ENCODE data around the gene DHRS7.

Gene DHRS7, protein sequence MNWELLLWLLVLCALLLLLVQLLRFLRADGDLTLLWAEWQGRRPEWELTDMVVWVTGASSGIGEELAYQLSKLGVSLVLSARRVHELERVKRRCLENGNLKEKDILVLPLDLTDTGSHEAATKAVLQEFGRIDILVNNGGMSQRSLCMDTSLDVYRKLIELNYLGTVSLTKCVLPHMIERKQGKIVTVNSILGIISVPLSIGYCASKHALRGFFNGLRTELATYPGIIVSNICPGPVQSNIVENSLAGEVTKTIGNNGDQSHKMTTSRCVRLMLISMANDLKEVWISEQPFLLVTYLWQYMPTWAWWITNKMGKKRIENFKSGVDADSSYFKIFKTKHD

DNA sequence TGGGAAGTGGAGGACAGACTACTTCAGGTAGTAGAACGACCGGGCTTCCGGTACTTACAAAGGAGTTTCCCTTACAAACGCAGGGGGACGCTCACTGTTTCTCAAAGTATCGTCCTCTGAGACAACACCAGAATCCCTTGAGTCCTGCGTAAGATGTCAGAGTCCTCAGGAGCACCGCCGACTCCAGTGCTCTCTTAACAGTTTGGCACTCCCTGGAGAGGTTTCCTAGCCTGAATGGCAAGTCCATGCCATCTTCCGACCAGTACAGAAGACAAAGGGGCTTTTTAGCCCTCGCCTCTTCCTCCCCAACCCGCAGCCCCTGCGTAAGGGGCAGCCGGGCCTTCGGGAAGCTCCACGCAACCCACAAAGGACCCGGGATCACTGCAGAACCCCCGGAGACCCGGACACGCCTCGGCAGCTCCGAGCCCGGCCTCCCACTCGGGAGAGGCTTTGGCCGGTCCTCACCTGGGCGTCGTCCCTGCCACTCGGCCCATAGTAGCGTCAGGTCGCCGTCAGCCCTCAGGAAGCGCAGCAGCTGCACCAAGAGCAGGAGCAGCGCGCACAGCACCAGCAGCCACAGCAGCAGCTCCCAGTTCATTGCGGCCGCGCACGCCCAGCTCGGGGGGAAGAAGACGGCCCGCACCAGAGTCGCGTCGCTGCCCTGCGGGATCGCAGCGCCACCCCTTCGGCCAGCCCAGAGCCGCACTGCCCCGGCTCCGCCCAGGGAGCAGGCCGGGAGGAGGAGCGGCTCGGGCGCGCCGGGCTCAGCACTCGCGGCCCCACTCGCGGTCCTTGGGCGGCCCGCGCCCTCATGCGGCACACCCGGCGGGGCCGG is at the start of gene DHRS7:
Gene DHRS7, minus strand, starts transcription at position 687 of the 835 bp plus-strand sequence. Its CDS starts 89 bp downstream, at position 598.
- peak within 1 kb of the TSS; percentile 89 for H3K27ac ChIP-seq
- DNase-seq (ENCODE audit: low read depth, low spot score): no peak

DNA sequence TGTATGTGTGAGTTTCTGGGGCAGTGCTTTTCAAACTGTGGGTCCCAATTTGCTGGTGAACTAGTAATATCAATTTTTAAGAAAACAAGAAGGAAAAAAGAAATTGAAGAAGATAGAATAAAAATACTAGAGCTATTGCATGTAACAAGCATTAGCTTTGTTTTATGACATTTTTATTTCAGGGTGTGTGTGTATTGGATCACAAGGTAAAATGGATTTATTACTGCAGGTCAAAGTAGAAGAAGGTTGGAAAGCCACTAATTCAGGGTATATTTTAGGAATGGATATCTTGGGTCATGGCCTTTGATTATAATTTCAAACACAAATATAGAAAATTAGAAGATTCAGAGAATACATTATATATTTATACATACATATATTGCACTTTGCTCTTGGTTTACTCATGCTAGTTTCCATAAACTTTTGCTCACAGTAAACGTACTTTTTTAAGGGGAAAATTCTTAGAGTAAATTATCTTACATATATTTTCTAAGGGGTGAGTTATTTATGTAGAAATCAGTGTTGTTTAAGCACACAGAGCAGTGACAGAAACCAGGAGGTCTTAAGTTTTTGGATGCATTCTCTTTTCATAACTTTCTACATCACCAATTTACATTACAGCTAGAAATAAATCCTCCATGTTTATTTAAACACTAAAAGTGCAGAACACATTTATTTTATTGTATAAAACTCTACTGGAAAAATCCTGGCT is 49.4 kb upstream of the DHRS7 start:
- no peak for DNase-seq (ENCODE audit: low read depth, low spot score)
- no peak overlapping the region for H3K27ac ChIP-seq

DNA sequence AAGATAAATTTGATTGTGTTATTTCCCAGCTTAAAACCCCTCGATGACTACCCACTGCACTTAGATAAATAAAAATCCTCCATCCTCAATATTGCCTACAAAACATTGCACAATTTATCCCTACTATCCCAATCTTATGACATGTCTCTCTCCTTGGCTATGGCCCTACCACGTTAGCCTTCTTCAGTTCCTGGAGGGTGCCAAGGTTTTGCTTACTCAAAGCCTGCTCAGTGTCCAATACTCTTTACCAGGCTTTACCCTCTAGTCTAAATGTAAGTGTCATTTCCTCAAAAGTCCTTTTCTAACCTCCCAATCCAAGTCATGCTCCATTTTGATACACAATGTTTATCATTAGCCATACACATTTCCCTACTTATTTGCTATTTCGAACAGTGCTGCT is 48.8 kb upstream of the DHRS7 start:
- H3K27ac ChIP-seq: no peak overlapping the region

DNA sequence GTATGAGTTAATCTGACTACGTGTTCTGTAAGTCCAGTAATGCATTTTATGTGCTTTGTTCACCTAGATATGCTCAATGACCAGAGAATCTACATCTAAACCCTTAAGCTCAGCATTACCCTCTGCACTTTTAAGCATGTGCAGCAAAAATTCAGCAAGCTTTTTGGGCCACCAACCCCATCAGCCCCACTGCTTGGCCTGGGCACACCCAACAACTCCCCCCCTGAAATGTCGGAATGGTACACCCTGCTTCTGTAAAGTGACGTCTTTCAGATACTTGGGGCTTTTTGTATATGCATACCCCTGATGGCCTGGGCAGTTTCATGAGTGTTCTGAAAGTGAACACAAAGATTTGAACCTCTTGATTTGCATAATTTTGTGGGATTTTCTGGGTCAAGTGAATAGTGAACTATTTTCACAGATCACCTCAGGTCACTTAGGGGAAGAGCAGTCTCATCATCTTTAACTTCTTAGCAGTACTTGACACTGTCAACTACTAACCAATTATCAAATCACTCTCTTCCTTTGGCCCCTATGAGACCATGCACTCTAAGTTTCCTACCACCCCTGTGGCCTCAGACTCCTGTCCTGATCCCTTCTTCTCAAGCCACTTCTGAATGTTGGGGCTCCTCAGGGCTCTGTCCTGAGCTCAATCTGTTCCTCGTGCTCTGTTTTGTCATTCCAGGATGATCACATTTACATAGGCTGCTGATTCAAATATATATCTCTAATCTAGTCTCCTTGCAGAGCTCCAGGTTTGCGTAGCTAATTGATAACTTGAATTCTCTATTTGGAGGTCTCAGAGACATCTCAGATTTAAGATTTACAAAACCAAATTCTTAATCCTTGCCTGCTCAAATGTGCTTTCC is 47.5 kb upstream of the DHRS7 start:
- no peak overlapping the region for H3K27ac ChIP-seq
- no peak for DNase-seq (ENCODE audit: low read depth, low spot score)

More for the DNA sequence above, 48.8 kb upstream of the DHRS7 start:
- DNase-seq (ENCODE audit: low read depth, low spot score): no peak

DNA sequence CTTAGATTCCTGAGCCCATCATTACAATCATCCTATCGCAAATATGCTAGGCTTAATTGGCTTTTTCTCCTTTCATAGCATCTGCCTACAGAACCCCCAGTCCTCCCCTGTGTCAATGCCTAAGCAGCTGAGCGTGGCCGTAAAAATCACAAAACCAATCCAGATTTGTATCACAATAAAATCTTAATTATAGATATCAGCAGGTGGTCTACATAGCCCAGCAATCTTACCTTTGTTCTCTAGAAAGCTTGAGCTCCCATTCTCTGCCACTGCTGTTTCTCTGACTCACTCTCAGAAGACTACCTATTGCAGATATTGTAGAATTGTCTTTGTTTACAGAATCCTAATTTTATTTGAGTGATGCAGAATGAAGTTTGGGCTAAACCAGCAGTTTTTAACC is 46.0 kb upstream of the DHRS7 start:
- H3K27ac ChIP-seq: no peak overlapping the region
- DNase-seq (ENCODE audit: low read depth, low spot score): no peak

DNA sequence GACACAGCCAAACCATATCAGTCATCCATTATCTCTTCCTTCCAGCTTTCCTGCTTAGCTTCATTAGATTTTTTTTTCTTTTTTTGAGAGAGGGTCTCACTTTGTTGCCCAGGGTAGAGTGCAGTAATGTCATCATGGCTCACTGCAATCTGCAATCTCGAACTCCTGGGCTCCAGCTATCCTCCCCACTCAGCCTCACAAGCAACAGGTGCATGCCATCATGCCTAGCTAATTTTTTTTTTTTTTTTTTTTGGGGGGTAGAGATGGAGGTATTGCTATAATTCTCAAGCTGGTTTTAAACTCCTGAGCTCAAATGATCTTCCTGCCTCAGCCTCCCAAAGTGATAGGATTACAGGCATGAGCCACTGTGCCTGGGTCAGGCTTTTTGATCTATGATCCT is 45.5 kb upstream of the DHRS7 start:
- H3K27ac ChIP-seq: no peak overlapping the region
- DNase-seq (ENCODE audit: low read depth, low spot score): no peak

DNA sequence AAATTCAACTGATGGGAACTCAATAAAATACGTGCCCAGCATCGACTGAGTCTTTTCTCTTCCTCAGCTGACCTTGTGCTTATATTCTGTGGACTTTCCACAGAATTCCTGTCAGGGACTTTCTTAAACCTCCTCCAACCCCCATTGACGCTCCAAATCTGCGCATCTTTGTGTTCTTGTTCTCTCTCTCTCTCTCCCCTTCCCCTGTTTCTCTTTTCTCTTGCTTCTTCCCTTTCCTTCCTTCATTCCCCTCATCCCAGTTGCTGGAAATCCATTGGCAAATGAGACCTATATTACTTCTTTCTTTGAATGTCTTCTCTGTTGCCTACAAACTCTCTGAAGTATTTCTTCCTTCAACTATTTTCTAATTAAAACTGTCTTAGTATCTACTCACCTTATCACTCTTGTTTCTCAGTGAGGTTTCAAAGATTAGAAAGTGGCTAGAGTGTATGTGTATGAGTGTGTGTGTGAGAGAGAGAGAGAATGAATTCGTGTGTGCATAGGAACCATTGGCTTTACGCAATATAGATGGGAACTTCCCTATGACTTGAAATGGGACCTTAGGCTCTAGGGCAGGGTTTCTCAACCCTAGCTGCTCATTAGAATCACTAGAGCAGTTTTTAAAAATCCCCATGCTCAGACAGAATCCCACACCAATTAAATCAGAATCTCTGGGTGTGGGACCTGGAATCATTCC is 41.8 kb upstream of the DHRS7 start:
- no peak for DNase-seq (ENCODE audit: low read depth, low spot score)
- no peak overlapping the region for H3K27ac ChIP-seq

DNA sequence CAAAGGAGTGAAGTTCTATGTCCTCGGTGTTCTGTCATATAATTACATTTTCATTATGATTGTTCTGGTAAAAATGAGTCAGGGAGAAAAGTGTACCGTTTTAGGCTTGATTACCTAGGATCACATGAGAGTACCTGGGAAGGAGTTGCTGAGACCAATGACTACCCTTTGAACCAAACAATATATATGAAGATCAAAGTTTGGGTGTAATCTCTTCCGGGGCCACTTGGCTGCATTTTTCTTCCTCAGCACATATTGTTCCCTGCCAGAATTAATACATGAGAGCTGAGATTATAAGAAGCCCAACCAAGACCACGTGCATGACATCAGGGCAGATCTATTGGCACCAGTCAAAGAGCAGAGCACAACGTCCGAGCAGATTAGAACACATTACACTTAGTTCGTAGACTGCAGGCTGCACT is 41.1 kb upstream of the DHRS7 start:
- no peak for DNase-seq (ENCODE audit: low read depth, low spot score)
- H3K27ac ChIP-seq: no peak overlapping the region

DNA sequence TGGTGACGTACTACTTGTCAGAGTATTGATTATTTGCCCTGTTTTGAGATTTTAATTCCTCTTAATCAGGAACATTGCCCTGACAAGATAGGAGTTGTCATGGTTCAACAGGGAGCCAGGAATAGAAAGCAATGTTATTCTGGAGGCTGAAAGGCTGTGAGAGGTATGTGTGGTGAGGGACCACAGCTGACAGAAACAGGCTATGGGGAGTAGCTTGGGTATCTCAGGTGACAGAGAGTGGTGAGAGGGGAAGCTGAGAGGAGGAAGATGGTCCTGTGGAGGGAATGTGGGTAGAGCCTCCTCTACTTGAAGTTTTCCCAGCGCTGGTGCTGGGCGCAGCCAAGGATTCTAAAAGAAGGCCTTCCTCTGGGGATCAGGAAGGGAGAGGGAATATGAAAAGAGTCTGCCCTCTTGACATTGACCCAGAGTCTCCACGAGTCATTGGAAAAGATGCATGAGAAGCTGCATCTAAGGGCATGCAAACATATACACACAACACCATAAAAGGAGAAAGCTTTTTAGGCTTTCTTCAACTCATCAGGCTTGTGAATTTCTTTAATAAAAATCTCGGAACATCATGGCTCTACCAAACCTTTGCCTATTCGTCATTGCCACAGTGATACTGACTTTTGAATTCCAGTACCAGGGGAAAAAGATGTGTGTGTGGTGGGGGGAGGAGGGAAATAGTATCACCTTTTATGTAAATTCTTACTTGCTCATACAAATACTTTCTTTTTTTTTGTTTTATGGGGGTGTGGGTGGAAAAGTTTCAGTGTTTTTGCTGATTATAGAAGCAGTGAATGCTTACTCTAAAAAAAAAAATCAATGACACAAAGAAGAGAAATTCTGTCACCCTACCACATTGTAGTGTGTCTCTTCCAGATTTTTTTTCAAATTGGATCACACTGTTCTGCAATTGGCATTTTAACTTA is 39.9 kb upstream of the DHRS7 start:
- no peak for DNase-seq (ENCODE audit: low read depth, low spot score)
- no peak overlapping the region for H3K27ac ChIP-seq

DNA sequence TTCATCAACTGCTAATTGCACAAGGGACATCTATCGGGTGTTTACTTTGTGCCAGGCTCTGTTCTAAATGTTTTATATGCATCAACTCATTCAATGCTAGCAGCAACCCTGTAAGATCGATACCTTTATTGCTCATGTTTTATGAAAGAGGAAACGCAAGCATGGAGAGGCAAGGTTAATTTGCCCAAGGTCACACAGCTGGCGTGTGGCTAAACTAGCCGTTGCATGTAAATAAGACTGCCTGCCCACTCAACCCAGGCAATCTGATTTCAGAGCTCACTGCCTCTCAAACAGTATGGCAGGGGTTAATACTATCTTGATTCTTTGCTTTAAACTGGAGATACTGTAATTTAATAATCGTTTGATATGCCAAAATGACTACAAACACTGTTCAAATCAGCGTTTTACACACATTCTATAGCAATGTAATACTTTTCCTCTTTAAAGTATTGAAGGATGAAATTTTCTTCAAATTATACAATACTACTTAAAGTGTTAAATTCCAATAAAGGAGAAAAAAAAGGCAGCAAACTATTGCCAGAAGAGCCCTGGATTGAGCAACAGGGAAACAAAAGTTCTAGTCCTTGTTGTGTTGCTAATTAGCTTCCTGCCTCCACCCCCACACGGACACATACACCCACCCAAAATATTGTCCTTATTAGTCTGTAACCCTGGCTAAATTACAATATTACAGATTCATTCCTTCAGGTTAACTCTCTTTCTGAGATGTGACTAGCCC is 39.1 kb upstream of the DHRS7 start:
- H3K27ac ChIP-seq: no peak overlapping the region
- no peak for DNase-seq (ENCODE audit: low read depth, low spot score)

DNA sequence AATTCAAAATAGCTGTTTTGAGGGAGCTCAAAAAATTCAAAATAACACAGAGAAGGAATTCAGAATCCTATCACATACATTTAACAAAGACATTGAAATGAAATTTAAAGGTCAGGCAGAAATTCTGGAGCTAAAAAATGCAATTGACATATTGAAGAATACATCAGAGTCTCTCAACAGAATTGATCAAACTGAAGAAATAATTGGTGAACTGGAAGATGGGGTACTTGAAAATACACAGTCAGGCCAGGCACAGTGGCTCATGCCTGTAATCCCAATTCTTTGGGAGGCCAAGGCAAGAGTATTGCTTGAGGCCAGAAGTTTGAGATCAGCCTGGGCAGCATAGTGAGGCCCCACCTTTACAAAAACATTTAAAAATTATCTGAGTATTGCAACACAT is 34.1 kb upstream of the DHRS7 start:
- H3K27ac ChIP-seq: no peak overlapping the region
- no peak for DNase-seq (ENCODE audit: low read depth, low spot score)

DNA sequence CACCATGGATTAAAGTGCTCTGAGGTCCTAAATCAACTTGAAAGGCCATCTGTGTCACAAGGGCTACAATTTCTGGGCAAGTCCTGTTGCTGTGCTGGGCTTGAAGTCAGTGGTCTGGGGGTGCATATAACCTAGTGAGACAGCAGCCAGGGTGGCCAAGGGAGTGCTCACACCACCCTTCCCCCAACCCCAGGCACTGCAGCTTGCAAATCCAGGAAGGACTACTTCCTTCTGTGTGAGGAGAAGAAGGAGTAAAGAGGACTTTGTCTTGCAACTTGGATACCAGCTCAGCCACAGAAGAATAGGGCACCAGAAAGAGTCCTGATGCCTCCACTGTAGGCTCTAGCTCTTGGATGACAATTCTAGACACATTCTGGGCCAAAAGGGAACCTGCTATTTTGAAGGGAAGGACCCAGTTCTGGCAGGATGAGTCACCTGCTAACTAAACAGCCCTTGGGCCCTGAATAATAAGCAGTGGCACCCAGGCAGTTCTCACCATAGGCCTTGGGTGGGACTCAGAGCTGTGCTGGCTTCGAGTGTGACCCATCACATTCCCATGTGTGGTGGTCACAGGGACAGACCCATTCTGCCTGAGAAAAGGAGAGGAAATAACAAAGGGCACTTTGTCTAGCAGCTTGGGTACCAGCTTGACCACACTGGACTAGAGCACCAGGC is 32.6 kb upstream of the DHRS7 start:
- no peak overlapping the region for H3K27ac ChIP-seq
- DNase-seq (ENCODE audit: low read depth, low spot score): no peak

DNA sequence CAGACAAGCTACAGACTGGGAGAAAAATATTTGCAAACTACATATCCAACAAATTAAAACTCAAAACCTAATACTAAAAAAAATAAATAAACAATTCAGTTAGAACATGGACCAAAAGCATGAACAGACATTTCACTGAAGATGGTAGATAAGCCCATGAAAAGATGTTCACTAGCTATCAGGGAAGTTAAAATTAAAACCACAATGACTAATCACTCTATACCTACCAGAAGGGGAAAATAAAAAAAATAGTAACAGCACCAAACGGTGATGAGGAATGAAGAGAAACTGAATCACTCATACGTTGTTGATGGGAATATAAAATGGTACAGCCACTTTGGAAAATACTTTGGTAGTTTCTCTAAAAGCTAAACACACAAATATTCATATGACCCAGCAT is 31.1 kb upstream of the DHRS7 start:
- no peak overlapping the region for H3K27ac ChIP-seq
- no peak for DNase-seq (ENCODE audit: low read depth, low spot score)

DNA sequence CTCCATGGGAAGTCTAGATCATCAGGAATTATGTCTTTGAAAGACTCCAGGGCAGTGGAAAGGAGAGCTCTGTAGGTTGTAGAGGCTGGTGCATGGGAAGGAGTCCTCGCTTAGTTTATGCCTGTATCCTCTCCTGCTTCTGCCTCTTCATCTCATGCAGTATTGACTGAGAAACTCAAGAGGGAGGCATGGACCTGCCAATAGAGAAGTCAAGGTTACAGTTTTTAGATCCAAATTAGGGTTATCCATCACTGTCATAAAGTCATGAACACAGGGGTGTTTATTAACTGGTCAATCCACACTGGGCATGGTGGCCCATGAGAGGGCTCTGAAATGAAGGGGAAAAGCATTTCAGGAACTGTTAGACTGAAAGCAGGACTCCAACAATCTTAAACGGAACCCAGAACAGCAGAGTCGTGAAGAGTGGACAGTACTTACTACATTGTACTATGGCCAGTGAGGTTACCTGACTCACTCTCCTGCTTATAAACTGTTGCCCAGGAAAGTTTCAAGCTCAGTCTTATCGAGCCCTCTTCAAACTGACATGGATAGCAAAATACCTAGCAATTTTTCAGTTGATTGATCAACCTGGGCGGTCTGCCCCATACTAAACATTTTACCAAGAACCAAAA is 30.1 kb upstream of the DHRS7 start:
- no peak for DNase-seq (ENCODE audit: low read depth, low spot score)
- no peak overlapping the region for H3K27ac ChIP-seq

DNA sequence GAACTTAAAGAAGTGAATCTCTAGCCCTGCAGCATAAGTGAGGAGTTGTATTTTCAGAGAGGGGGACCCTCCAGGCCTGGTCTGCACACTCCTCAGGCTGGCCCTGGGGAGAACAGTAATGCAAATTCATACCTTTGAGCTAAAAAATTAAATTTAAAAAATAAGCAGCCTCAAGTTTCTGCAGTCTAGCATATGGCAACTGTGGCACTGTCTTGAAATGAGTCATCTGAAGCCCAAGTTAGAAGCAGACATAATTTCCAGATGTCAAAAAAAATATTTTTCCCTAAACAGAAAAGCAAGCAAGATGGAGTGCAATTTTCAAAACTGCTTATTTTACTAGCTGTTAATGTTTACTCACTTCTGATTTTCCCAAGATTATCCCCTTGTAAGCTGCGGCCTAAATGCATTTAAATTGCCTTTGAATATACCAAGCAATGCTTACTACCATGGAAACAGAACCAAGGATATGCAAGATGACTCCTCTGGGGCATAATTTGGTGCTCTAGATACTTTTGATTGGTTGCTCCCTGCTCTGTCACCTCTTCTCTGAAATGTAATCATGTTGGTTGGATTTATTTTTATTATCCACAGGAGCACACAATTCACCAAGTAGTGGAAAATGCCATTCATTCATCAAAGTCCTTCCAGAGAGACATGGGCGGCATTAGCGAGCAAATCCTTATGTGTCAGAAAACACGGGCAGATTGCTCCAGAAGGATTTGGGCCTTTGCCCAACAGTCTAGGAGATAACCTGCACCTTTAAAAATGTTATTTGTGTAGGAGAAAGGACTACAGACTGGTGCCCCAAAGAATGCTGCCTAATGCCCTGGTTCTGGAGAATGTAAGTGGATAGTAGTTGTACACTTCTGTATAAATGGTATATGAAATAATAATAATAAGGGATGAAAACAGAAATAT is 25.0 kb upstream of the DHRS7 start:
- no peak overlapping the region for H3K27ac ChIP-seq
- DNase-seq (ENCODE audit: low read depth, low spot score): no peak

DNA sequence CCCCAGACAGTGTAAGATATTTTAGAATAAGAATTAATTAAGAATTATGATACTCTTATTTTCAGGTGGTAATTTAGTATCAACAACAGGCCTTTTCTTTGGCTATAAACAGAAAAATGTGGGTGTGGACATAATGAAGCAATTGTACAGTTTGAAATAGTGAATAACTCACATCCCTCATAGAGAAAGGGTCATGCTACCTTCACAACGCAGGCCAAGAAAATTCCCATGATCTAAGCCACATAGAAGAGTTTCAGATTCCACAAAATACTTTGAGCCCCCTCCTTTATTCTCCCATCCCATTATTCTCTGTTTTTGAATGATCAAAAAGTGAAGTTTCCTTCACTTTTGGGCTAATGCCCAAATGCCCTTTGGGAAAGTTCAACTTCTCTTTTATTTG is 23.5 kb upstream of the DHRS7 start:
- H3K27ac ChIP-seq: no peak overlapping the region
- DNase-seq (ENCODE audit: low read depth, low spot score): no peak

Data from epithelial cell of prostate (primary cell).